HEK293 (cell line): Measurements from ENCODE around the gene PLCL2.

Source experiments
- CTCF ChIA-PET: fragments of 350-600 bp; formaldehyde crosslinking; extraction: SDS; loops from one replicate; lab custom pipeline; 2021; ENCODE audit warnings: antibody characterized with exemption; lab: Yijun Ruan, JAX
- POLR2A ChIA-PET: fragments of 300-600 bp; formaldehyde crosslinking; extraction: SDS; loops from one replicate; lab custom pipeline; 2020; ENCODE audit warnings: antibody characterized with exemption, inconsistent platforms; lab: Yijun Ruan, JAX
- H3K27ac ChIP-seq: fragments of 200-500 bp; sonication (Bioruptor generic); 2 replicates; pipeline ENCODE4 v1.5.1; 2014; ENCODE audit warnings: low read depth, low read length, control low read depth, inconsistent platforms; ENCODE audit errors: extremely low read depth
- H3K36me3 ChIP-seq, 2 experiments: fragments of 200-500 bp in 1 of 2; sonication (Bioruptor generic) in 1 of 2; 1 replicate in 1 of 2; 2 replicates in 1 of 2; pipeline ENCODE4 v1.5.1; 2014 to 2017; ENCODE audit warnings: inconsistent platforms in 2 of 2, low read length in 2 of 2; ENCODE audit not compliant: control insufficient read depth in 2 of 2, insufficient read depth in 1 of 2
- H3K4me1 ChIP-seq: fragments of 200-500 bp; sonication (Bioruptor generic); 2 replicates; pipeline ENCODE4 v1.5.1; 2014; ENCODE audit warnings: mild to moderate bottlenecking, low read length, inconsistent platforms; ENCODE audit not compliant: control insufficient read depth, insufficient read depth
- H3K4me3 ChIP-seq: 2 replicates; pipeline ENCODE4 v1.5.1; 2011; ENCODE audit warnings: low read depth, mild to moderate bottlenecking, control low read depth, low read length, moderate library complexity
- H3K9me3 ChIP-seq: fragments of 200-500 bp; sonication (Bioruptor generic); 2 replicates; pipeline ENCODE4 v1.5.1; 2014; ENCODE audit warnings: low read depth, low read length, inconsistent platforms; ENCODE audit not compliant: control insufficient read depth, insufficient read depth
- FEZF1 ChIP-seq: fragments of 450-650 bp; formaldehyde crosslinking; IDR thresholded peaks from 2 replicates; pipeline ENCODE4 v1.5.1; 2016; ENCODE audit warnings: missing biosample characterization, missing genetic modification characterization
- GLI2 ChIP-seq: fragments of 450-650 bp; formaldehyde crosslinking; IDR thresholded peaks from 2 replicates; pipeline ENCODE4; 2017; ENCODE audit warnings: missing biosample characterization, missing genetic modification characterization, low read depth, borderline replicate concordance
- IKZF3 ChIP-seq: fragments of 450-650 bp; IDR thresholded peaks from 2 replicates; pipeline ENCODE4 v1.5.0; 2018; ENCODE audit warnings: missing biosample characterization, mild to moderate bottlenecking, missing genetic modification characterization, moderate library complexity
- KLF17 ChIP-seq: fragments of 450-650 bp; formaldehyde crosslinking; IDR thresholded peaks from 2 replicates; pipeline ENCODE4 v1.5.1; 2016; ENCODE audit warnings: missing biosample characterization, missing genetic modification characterization
- SCRT2 ChIP-seq: fragments of 450-650 bp; formaldehyde crosslinking; IDR thresholded peaks from 2 replicates; pipeline ENCODE4 v1.5.1; 2016; ENCODE audit warnings: missing biosample characterization, missing genetic modification characterization
- WT1 ChIP-seq: fragments of 450-650 bp; formaldehyde crosslinking; IDR thresholded peaks from 2 replicates; pipeline ENCODE4 v1.5.1; 2016; ENCODE audit warnings: missing biosample characterization, missing genetic modification characterization
- ZBTB7A ChIP-seq: fragments of 450-650 bp; formaldehyde crosslinking; IDR thresholded peaks from 2 replicates; pipeline ENCODE4 v1.5.1; 2016; ENCODE audit warnings: low read depth, missing biosample characterization, missing genetic modification characterization
- ZEB2 ChIP-seq: fragments of 450-650 bp; formaldehyde crosslinking; IDR thresholded peaks from 2 replicates; pipeline ENCODE4 v1.5.1; 2016; ENCODE audit warnings: missing biosample characterization, missing genetic modification characterization
- ZFP3 ChIP-seq: fragments of 450-650 bp; formaldehyde crosslinking; IDR thresholded peaks from 2 replicates; pipeline ENCODE4 v1.5.1; 2016; ENCODE audit warnings: low read depth, missing biosample characterization, missing genetic modification characterization
- ZNF140 ChIP-seq: fragments of 450-650 bp; formaldehyde crosslinking; IDR thresholded peaks from 2 replicates; pipeline ENCODE4 v1.5.1; 2016; ENCODE audit warnings: missing biosample characterization, missing genetic modification characterization
- ZNF155 ChIP-seq: fragments of 450-650 bp; formaldehyde crosslinking; IDR thresholded peaks from 2 replicates; pipeline ENCODE4 v1.5.1; 2016; ENCODE audit warnings: missing biosample characterization, missing genetic modification characterization
- ZNF23 ChIP-seq: fragments of 450-650 bp; formaldehyde crosslinking; IDR thresholded peaks from 2 replicates; pipeline ENCODE4 v1.5.1; 2016; ENCODE audit warnings: missing biosample characterization, missing genetic modification characterization, borderline replicate concordance
- ZNF239 ChIP-seq: fragments of 450-650 bp; formaldehyde crosslinking; IDR thresholded peaks from 2 replicates; pipeline ENCODE4 v1.5.1; 2016; ENCODE audit warnings: missing biosample characterization, missing genetic modification characterization
- ZNF394 ChIP-seq: fragments of 450-650 bp; formaldehyde crosslinking; IDR thresholded peaks from 2 replicates; pipeline ENCODE4 v1.5.1; 2016; ENCODE audit warnings: missing biosample characterization, missing genetic modification characterization, mild to moderate bottlenecking, moderate library complexity, borderline replicate concordance
- ZNF501 ChIP-seq: fragments of 450-650 bp; formaldehyde crosslinking; IDR thresholded peaks from 2 replicates; pipeline ENCODE4 v1.5.1; 2016; ENCODE audit warnings: missing biosample characterization, missing genetic modification characterization
- ZNF521 ChIP-seq: fragments of 450-650 bp; formaldehyde crosslinking; IDR thresholded peaks from 2 replicates; pipeline ENCODE4 v1.5.1; 2017; ENCODE audit warnings: missing biosample characterization, mild to moderate bottlenecking, missing genetic modification characterization
- ZNF664 ChIP-seq: fragments of 450-650 bp; formaldehyde crosslinking; IDR thresholded peaks from 2 replicates; pipeline ENCODE4 v1.5.1; 2016; ENCODE audit warnings: missing biosample characterization, missing genetic modification characterization
- ZXDB ChIP-seq: fragments of 450-650 bp; formaldehyde crosslinking; IDR thresholded peaks from 2 replicates; pipeline ENCODE4 v1.5.1; 2016; ENCODE audit warnings: missing biosample characterization, missing genetic modification characterization
- TF ChIP-seq, protein P1 (sequence below): fragments of 450-650 bp; formaldehyde crosslinking; IDR thresholded peaks from 2 replicates; pipeline ENCODE4 v1.5.1; 2016; ENCODE audit warnings: missing biosample characterization, missing genetic modification characterization
- TF ChIP-seq, protein P2 (sequence below): fragments of 450-650 bp; formaldehyde crosslinking; IDR thresholded peaks from 2 replicates; pipeline ENCODE4 v1.5.1; 2016; ENCODE audit warnings: missing biosample characterization, missing genetic modification characterization
- TF ChIP-seq, protein P3 (sequence below): fragments of 450-650 bp; formaldehyde crosslinking; IDR thresholded peaks from 2 replicates; pipeline ENCODE4 v1.5.1; 2017; ENCODE audit warnings: missing biosample characterization, missing genetic modification characterization
- TF ChIP-seq, protein P4 (sequence below): fragments of 450-650 bp; formaldehyde crosslinking; IDR thresholded peaks from 2 replicates; pipeline ENCODE4 v1.5.1; 2016; ENCODE audit warnings: missing biosample characterization, missing genetic modification characterization
- TF ChIP-seq, protein P5 (sequence below): fragments of 450-650 bp; IDR thresholded peaks from 2 replicates; pipeline ENCODE4 v1.5.1; 2018; ENCODE audit warnings: missing biosample characterization, mild to moderate bottlenecking, missing genetic modification characterization

Gene PLCL2

GRCh38 chr3:16849795-16850194 is 35.0 kb upstream of the PLCL2 start:
- no peak overlapping the region for H3K4me3 ChIP-seq
- TF ChIP-seq ZNF155: no peak
- TF ChIP-seq ZNF664 (tag by site-specific recombination): 0 out of 2 replicates have a peak, but pooled peaks have one; percentile 28
- H3K4me1 ChIP-seq: no peaks in the 10 kb centered on the region
- no peak overlapping the region for H3K27ac ChIP-seq
- H3K9me3 ChIP-seq: no peaks in the 10 kb centered on the region
- no peaks in the 10 kb centered on the region for H3K36me3 ChIP-seq
- CTCF ChIA-PET: no interaction called here
- POLR2A ChIA-PET: no interaction called here

- CTCF ChIA-PET: no interaction called here
- TF ChIP-seq, protein P1, sequence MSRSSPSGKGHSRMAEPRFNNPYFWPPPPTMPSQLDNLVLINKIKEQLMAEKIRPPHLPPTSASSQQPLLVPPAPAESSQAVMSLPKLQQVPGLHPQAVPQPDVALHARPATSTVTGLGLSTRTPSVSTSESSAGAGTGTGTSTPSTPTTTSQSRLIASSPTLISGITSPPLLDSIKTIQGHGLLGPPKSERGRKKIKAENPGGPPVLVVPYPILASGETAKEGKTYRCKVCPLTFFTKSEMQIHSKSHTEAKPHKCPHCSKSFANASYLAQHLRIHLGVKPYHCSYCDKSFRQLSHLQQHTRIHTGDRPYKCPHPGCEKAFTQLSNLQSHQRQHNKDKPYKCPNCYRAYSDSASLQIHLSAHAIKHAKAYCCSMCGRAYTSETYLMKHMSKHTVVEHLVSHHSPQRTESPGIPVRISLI (tag by site-specific recombination): no peak
- TF ChIP-seq SCRT2 (no peak), FEZF1 (tag by site-specific recombination) (no peak), ZNF239 (tag by site-specific recombination) (no peak), GLI2 (tag by site-specific recombination) (no peak), KLF17 (tag by site-specific recombination) (no peak)
- TF ChIP-seq, protein P2, sequence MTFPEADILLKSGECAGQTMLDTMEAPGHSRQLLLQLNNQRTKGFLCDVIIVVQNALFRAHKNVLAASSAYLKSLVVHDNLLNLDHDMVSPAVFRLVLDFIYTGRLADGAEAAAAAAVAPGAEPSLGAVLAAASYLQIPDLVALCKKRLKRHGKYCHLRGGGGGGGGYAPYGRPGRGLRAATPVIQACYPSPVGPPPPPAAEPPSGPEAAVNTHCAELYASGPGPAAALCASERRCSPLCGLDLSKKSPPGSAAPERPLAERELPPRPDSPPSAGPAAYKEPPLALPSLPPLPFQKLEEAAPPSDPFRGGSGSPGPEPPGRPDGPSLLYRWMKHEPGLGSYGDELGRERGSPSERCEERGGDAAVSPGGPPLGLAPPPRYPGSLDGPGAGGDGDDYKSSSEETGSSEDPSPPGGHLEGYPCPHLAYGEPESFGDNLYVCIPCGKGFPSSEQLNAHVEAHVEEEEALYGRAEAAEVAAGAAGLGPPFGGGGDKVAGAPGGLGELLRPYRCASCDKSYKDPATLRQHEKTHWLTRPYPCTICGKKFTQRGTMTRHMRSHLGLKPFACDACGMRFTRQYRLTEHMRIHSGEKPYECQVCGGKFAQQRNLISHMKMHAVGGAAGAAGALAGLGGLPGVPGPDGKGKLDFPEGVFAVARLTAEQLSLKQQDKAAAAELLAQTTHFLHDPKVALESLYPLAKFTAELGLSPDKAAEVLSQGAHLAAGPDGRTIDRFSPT (tag by site-specific recombination): no peak
Measured at GRCh38 chr3:16855497-16855896, 29.3 kb upstream of the PLCL2 start.

GRCh38 chr3:16860234-16860633 is 24.5 kb upstream of the PLCL2 start:
- no peak overlapping the region for H3K27ac ChIP-seq
- no peaks in the 10 kb centered on the region for H3K4me1 ChIP-seq
- H3K36me3 ChIP-seq: no peaks in the 10 kb centered on the region
- no peak overlapping the region for H3K4me3 ChIP-seq
- ChIA-PET POLR2A (no interaction called here), CTCF (interaction anchor here (1.1 kb wide), 1 partner anchor 16 kb away, joined by 3 read pairs; no protein-coding TSS in a partner anchor)
- H3K9me3 ChIP-seq: no peaks in the 10 kb centered on the region
- TF ChIP-seq, protein P3, sequence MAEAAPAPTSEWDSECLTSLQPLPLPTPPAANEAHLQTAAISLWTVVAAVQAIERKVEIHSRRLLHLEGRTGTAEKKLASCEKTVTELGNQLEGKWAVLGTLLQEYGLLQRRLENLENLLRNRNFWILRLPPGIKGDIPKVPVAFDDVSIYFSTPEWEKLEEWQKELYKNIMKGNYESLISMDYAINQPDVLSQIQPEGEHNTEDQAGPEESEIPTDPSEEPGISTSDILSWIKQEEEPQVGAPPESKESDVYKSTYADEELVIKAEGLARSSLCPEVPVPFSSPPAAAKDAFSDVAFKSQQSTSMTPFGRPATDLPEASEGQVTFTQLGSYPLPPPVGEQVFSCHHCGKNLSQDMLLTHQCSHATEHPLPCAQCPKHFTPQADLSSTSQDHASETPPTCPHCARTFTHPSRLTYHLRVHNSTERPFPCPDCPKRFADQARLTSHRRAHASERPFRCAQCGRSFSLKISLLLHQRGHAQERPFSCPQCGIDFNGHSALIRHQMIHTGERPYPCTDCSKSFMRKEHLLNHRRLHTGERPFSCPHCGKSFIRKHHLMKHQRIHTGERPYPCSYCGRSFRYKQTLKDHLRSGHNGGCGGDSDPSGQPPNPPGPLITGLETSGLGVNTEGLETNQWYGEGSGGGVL (tag by site-specific recombination): no peak
- TF ChIP-seq ZNF23 (no peak), ZEB2 (tag by site-specific recombination) (no peak), ZXDB (no peak), ZNF501 (no peak), ZNF521 (tag by site-specific recombination) (no peak), IKZF3 (no peak), ZFP3 (tag by site-specific recombination) (no peak), ZNF394 (tag by site-specific recombination) (no peak), ZNF140 (tag by site-specific recombination) (no peak), ZBTB7A (tag by site-specific recombination) (no peak), WT1 (tag by site-specific recombination) (no peak)
- TF ChIP-seq, protein P4, sequence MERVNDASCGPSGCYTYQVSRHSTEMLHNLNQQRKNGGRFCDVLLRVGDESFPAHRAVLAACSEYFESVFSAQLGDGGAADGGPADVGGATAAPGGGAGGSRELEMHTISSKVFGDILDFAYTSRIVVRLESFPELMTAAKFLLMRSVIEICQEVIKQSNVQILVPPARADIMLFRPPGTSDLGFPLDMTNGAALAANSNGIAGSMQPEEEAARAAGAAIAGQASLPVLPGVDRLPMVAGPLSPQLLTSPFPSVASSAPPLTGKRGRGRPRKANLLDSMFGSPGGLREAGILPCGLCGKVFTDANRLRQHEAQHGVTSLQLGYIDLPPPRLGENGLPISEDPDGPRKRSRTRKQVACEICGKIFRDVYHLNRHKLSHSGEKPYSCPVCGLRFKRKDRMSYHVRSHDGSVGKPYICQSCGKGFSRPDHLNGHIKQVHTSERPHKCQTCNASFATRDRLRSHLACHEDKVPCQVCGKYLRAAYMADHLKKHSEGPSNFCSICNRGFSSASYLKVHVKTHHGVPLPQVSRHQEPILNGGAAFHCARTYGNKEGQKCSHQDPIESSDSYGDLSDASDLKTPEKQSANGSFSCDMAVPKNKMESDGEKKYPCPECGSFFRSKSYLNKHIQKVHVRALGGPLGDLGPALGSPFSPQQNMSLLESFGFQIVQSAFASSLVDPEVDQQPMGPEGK (tag by site-specific recombination): no peak
- TF ChIP-seq, protein P5, sequence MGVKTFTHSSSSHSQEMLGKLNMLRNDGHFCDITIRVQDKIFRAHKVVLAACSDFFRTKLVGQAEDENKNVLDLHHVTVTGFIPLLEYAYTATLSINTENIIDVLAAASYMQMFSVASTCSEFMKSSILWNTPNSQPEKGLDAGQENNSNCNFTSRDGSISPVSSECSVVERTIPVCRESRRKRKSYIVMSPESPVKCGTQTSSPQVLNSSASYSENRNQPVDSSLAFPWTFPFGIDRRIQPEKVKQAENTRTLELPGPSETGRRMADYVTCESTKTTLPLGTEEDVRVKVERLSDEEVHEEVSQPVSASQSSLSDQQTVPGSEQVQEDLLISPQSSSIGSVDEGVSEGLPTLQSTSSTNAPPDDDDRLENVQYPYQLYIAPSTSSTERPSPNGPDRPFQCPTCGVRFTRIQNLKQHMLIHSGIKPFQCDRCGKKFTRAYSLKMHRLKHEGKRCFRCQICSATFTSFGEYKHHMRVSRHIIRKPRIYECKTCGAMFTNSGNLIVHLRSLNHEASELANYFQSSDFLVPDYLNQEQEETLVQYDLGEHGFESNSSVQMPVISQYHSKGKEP (tag by site-specific recombination): no peak

More at GRCh38 chr3:16855497-16855896, 29.3 kb upstream of the PLCL2 start:
- Histone ChIP-seq H3K4me3 (no peak overlapping the region), H3K27ac (no peak overlapping the region), H3K36me3 (no peaks in the 10 kb centered on the region), H3K4me1 (no peaks in the 10 kb centered on the region), H3K9me3 (no peaks in the 10 kb centered on the region)
- POLR2A ChIA-PET: no interaction called here
